ENCODE measurements around the gene CYP27A1.

GRCh38 chr2:218780851-218781690, 876 bp upstream of the CYP27A1 start:
- TF ChIP-seq CTCF (IDR thresholded peaks at IDR 0.05), result no peak
- TF ChIP-seq POLR2A (IDR thresholded peaks at IDR 0.05), result no peak
